ENCODE measurements around the gene PSPN. TPM values are rescaled to one million over a fixed set of nuclear protein-coding genes. Genes with fewer than 3 reads are reported as not detected.

The PSPN gene
- total and polyA plus RNA-seq, 2 of the 13 experiments (the other 11 are each of a cell fraction or from before 2014, with no cell fraction given), result 0.69 to 1.1 TPM

- TF ChIP-seq, protein P1, sequence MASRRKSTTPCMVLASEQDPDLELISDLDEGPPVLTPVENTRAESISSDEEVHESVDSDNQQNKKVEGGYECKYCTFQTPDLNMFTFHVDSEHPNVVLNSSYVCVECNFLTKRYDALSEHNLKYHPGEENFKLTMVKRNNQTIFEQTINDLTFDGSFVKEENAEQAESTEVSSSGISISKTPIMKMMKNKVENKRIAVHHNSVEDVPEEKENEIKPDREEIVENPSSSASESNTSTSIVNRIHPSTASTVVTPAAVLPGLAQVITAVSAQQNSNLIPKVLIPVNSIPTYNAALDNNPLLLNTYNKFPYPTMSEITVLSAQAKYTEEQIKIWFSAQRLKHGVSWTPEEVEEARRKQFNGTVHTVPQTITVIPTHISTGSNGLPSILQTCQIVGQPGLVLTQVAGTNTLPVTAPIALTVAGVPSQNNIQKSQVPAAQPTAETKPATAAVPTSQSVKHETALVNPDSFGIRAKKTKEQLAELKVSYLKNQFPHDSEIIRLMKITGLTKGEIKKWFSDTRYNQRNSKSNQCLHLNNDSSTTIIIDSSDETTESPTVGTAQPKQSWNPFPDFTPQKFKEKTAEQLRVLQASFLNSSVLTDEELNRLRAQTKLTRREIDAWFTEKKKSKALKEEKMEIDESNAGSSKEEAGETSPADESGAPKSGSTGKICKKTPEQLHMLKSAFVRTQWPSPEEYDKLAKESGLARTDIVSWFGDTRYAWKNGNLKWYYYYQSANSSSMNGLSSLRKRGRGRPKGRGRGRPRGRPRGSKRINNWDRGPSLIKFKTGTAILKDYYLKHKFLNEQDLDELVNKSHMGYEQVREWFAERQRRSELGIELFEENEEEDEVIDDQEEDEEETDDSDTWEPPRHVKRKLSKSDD (CRISPR knock-in tag; IDR thresholded peaks at IDR 0.05; ENCODE audit: low read depth), result peak; percentile 45; the same call in 1 of the 2 replicates
- TF ChIP-seq EEA1 (CRISPR knock-in tag; IDR thresholded peaks at IDR 0.05; ENCODE audit: borderline replicate concordance), result peak; percentile 81; the same call in 1 of the 2 replicates
- TF ChIP-seq, protein P2, sequence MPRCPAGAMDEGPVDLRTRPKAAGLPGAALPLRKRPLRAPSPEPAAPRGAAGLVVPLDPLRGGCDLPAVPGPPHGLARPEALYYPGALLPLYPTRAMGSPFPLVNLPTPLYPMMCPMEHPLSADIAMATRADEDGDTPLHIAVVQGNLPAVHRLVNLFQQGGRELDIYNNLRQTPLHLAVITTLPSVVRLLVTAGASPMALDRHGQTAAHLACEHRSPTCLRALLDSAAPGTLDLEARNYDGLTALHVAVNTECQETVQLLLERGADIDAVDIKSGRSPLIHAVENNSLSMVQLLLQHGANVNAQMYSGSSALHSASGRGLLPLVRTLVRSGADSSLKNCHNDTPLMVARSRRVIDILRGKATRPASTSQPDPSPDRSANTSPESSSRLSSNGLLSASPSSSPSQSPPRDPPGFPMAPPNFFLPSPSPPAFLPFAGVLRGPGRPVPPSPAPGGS (CRISPR knock-in tag; IDR thresholded peaks at IDR 0.05), result no peak; the same call in 1 of the 2 replicates
- no peak for TF ChIP-seq ATF2 (CRISPR knock-in tag; IDR thresholded peaks at IDR 0.05)
- no peak for TF ChIP-seq ZSCAN25 (CRISPR knock-in tag; IDR thresholded peaks at IDR 0.05)
- TF ChIP-seq, protein P3, sequence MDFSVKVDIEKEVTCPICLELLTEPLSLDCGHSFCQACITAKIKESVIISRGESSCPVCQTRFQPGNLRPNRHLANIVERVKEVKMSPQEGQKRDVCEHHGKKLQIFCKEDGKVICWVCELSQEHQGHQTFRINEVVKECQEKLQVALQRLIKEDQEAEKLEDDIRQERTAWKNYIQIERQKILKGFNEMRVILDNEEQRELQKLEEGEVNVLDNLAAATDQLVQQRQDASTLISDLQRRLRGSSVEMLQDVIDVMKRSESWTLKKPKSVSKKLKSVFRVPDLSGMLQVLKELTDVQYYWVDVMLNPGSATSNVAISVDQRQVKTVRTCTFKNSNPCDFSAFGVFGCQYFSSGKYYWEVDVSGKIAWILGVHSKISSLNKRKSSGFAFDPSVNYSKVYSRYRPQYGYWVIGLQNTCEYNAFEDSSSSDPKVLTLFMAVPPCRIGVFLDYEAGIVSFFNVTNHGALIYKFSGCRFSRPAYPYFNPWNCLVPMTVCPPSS (IDR thresholded peaks at IDR 0.05), result no peak
- peak; percentile 87 for TF ChIP-seq ARID4A (CRISPR knock-in tag; IDR thresholded peaks at IDR 0.05; ENCODE audit: borderline replicate concordance)
- TF ChIP-seq ZKSCAN5 (CRISPR knock-in tag; IDR thresholded peaks at IDR 0.05), result no peak
- no peak for TF ChIP-seq EZH2 (conservative IDR thresholded peaks at IDR 0.05; ENCODE audit: low read depth, low read length)
- no peak for TF ChIP-seq ZXDC (CRISPR knock-in tag; IDR thresholded peaks at IDR 0.05)
- TF ChIP-seq, protein P4, sequence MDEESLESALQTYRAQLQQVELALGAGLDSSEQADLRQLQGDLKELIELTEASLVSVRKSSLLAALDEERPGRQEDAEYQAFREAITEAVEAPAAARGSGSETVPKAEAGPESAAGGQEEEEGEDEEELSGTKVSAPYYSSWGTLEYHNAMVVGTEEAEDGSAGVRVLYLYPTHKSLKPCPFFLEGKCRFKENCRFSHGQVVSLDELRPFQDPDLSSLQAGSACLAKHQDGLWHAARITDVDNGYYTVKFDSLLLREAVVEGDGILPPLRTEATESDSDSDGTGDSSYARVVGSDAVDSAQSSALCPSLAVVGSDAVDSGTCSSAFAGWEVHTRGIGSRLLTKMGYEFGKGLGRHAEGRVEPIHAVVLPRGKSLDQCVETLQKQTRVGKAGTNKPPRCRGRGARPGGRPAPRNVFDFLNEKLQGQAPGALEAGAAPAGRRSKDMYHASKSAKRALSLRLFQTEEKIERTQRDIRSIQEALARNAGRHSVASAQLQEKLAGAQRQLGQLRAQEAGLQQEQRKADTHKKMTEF (CRISPR knock-in tag; IDR thresholded peaks at IDR 0.05), result peak; percentile 56; the same call in 1 of the 2 replicates
- TF ChIP-seq XRCC5 (optimal IDR thresholded peaks at IDR 0.05; ENCODE audit: low read length), result peak; percentile 59
- TF ChIP-seq CCAR2 (optimal IDR thresholded peaks at IDR 0.05; ENCODE audit: low read depth, low read length), result no peak
These were observed 3.1 kb downstream of the PSPN start, which contains the start of gene ALKBH7 (continued) for GRCh38 chr19:6372594-6373095.

Measured in HepG2 (cell line).